HepG2 (cell line): Measurements from ENCODE around the gene EIF5A. TPM values are rescaled to one million over a fixed set of nuclear protein-coding genes. Genes with fewer than 3 reads are reported as not detected.
A peak's percentile ranks its signal among the peaks of the same experiment; 100 is the strongest.

Source experiments
- ARID3A ChIP-seq: IDR thresholded peaks from 2 replicates; pipeline ENCODE4 v1.6.1; 2012; ENCODE audit warnings: low read depth, low read length, improper control_type of control experiment
- ARID5B ChIP-seq: IDR thresholded peaks from 2 replicates; pipeline ENCODE4 v1.4.0; 2020; ENCODE audit warnings: mild to moderate bottlenecking, missing genetic modification reagents
- ARNT ChIP-seq: fragments of 450-650 bp; IDR thresholded peaks from 2 replicates; pipeline ENCODE4 v1.6.1; 2017
- CERS6 ChIP-seq: sonication (generic); formaldehyde crosslinking; IDR thresholded peaks from 2 replicates; pipeline ENCODE4 v1.5.0; 2020; ENCODE audit warnings: missing genetic modification reagents
- CHD2 ChIP-seq: IDR thresholded peaks from 2 replicates; pipeline ENCODE4 v1.6.1; 2011; ENCODE audit warnings: low read depth, low read length, improper control_type of control experiment
- GZF1 ChIP-seq: sonication (generic); formaldehyde crosslinking; IDR thresholded peaks from 2 replicates; pipeline ENCODE4 v1.5.1; 2020; ENCODE audit warnings: mild to moderate bottlenecking, missing genetic modification reagents
- HINFP ChIP-seq: sonication (generic); formaldehyde crosslinking; IDR thresholded peaks from 2 replicates; pipeline ENCODE4 v1.4.0; 2020; ENCODE audit warnings: low read depth, mild to moderate bottlenecking, missing genetic modification reagents
- KDM5B ChIP-seq: sonication (generic); formaldehyde crosslinking; IDR thresholded peaks from 2 replicates; pipeline ENCODE4 v1.4.0; 2020; ENCODE audit warnings: missing genetic modification reagents, mild to moderate bottlenecking, borderline replicate concordance
- PHF20 ChIP-seq: sonication (generic); formaldehyde crosslinking; IDR thresholded peaks from 2 replicates; pipeline ENCODE4 v1.5.0; 2020; ENCODE audit warnings: mild to moderate bottlenecking, missing genetic modification reagents
- RBM22 ChIP-seq: fragments of 200-400 bp; formaldehyde crosslinking; optimal IDR thresholded peaks from 2 replicates; pipeline ENCODE3; 2017; ENCODE audit warnings: mild to moderate bottlenecking, low read length, moderate library complexity
- SIN3A ChIP-seq: IDR thresholded peaks from 2 replicates; pipeline ENCODE4 v1.6.1; 2011; ENCODE audit warnings: low read depth, mild to moderate bottlenecking, control low read depth, low read length, borderline replicate concordance
- SNRNP70 ChIP-seq: fragments of 200-400 bp; formaldehyde crosslinking; IDR thresholded peaks from 2 replicates; pipeline ENCODE4 v1.6.1; 2017; ENCODE audit warnings: mild to moderate bottlenecking, low read depth, low read length, moderate library complexity
- SP5 ChIP-seq: IDR thresholded peaks from 2 replicates; pipeline ENCODE4 v1.6.1; 2016; ENCODE audit warnings: low read depth, borderline replicate concordance
- TEF ChIP-seq: sonication (generic); formaldehyde crosslinking; IDR thresholded peaks from 2 replicates; pipeline ENCODE4 v1.5.0; 2020; ENCODE audit warnings: missing genetic modification reagents
- ZFP90 ChIP-seq: sonication (generic); formaldehyde crosslinking; IDR thresholded peaks from 2 replicates; pipeline ENCODE4 v1.8.0; 2022; ENCODE audit warnings: missing genetic modification reagents, mild to moderate bottlenecking, inconsistent platforms, borderline replicate concordance
- ZNF207 ChIP-seq: fragments of 450-650 bp; IDR thresholded peaks from 2 replicates; pipeline ENCODE4 v1.6.1; 2016; ENCODE audit warnings: antibody characterized with exemption, borderline replicate concordance
- ZNF563 ChIP-seq: sonication (generic); formaldehyde crosslinking; IDR thresholded peaks from 2 replicates; pipeline ENCODE4 v1.8.0; 2022; ENCODE audit warnings: mild to moderate bottlenecking, moderate library complexity, missing genetic modification reagents
- ZNF567 ChIP-seq: sonication (generic); formaldehyde crosslinking; IDR thresholded peaks from 2 replicates; pipeline ENCODE4 v1.8.1; 2023; ENCODE audit warnings: mild to moderate bottlenecking, missing genetic modification reagents, borderline replicate concordance
- ZNF703 ChIP-seq: sonication (generic); formaldehyde crosslinking; IDR thresholded peaks from 2 replicates; pipeline ENCODE4 v1.5.1; 2020; ENCODE audit warnings: missing genetic modification reagents, mild to moderate bottlenecking, moderate library complexity, borderline replicate concordance
- ZNF720 ChIP-seq: sonication (generic); formaldehyde crosslinking; IDR thresholded peaks from 2 replicates; pipeline ENCODE4 v1.4.0; 2020; ENCODE audit warnings: missing genetic modification reagents
- polyA plus RNA-seq, 8 experiments: library from polyadenylated mRNA; depleted of rRNA in 3 of 8; stranded (reverse) in 7 of 8; unstranded in 1 of 8; fragments of >200 nt; fragmentation: Illumina TruSeq in 4 of 8; extraction: Trizol in 4 of 8; gene quantifications; 2 replicates each; pipeline versions ENCODE4 v1.2.1 to v1.2.3, GENCODE V29; 2011 to 2016; ENCODE audit warnings: low read depth in 4 of 8, missing spikeins in 1 of 8, mixed read lengths in 1 of 8; ENCODE audit not compliant: insufficient read depth in 1 of 8
- total RNA-seq, 5 experiments: library from RNA; depleted of rRNA; stranded (reverse); fragments of >200 nt; fragmentation: Illumina TruSeq; extraction: Trizol; gene quantifications; 2 replicates each; pipeline ENCODE4 v1.2.3, GENCODE V29; 2016; ENCODE audit warnings: low read depth in 1 of 5

EIF5A gene
- total and polyA plus RNA-seq, 2 of the 13 experiments (the other 11 are each of a cell fraction or from before 2014, with no cell fraction given): 319 to 337 TPM

- TF ChIP-seq ARID3A (peak; percentile 63), ARNT (no peak), CERS6 (CRISPR knock-in tag) (no peak), HINFP (CRISPR knock-in tag) (no peak), ZNF720 (CRISPR knock-in tag) (no peak), ZNF567 (CRISPR knock-in tag) (no peak), GZF1 (CRISPR knock-in tag) (peak; percentile 81; the same call in 1 of the 2 replicates), ZNF563 (no peak), ZNF703 (CRISPR knock-in tag) (no peak), SIN3A (0 out of 2 replicates have a peak, but pooled peaks have one; percentile 48), ARID5B (CRISPR knock-in tag) (peak; percentile 66), ZFP90 (CRISPR knock-in tag) (no peak), KDM5B (peak; percentile 84; the same call in 1 of the 2 replicates), PHF20 (CRISPR knock-in tag) (no peak; the same call in 1 of the 2 replicates), ZNF207 (no peak), CHD2 (no peak), TEF (CRISPR knock-in tag) (no peak), SNRNP70 (no peak), RBM22 (peak; percentile 33), SP5 (CRISPR knock-in tag) (peak; percentile 93)
Observed at GRCh38 chr17:7258731-7259554, 48.5 kb upstream of the EIF5A start (continued).
